Measurements from ENCODE around the gene SIRT4.

SIRT4 gene

GRCh38 chr12:120357104-120357503 is 55.0 kb downstream of the SIRT4 start:
- no peak overlapping the region for H3K9ac ChIP-seq (ENCODE audit: low read depth, low read length, poor library complexity, severe bottlenecking)
- no peaks in the 10 kb centered on the region for H3K9me3 ChIP-seq (ENCODE audit: insufficient read depth, low read depth, low read length)
- H4K20me1 ChIP-seq (ENCODE audit: insufficient read depth, low read length, poor library complexity, severe bottlenecking) = no peaks in the 10 kb centered on the region
- no peak overlapping the region for H2AFZ ChIP-seq (ENCODE audit: low read length)
- TF ChIP-seq EZH2phosphoT487 (IDR thresholded peaks at IDR 0.05; ENCODE audit: borderline replicate concordance) = no peak
- TF ChIP-seq, protein P1, sequence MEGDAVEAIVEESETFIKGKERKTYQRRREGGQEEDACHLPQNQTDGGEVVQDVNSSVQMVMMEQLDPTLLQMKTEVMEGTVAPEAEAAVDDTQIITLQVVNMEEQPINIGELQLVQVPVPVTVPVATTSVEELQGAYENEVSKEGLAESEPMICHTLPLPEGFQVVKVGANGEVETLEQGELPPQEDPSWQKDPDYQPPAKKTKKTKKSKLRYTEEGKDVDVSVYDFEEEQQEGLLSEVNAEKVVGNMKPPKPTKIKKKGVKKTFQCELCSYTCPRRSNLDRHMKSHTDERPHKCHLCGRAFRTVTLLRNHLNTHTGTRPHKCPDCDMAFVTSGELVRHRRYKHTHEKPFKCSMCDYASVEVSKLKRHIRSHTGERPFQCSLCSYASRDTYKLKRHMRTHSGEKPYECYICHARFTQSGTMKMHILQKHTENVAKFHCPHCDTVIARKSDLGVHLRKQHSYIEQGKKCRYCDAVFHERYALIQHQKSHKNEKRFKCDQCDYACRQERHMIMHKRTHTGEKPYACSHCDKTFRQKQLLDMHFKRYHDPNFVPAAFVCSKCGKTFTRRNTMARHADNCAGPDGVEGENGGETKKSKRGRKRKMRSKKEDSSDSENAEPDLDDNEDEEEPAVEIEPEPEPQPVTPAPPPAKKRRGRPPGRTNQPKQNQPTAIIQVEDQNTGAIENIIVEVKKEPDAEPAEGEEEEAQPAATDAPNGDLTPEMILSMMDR (conservative IDR thresholded peaks at IDR 0.05; ENCODE audit: low read length) = no peak
- no peaks in the 10 kb centered on the region for H3K9me2 ChIP-seq (replicated peaks; ENCODE audit: low read depth, low read length)
- no peaks in the 10 kb centered on the region for H3K36me3 ChIP-seq (ENCODE audit: insufficient read depth, low read length)
- no peak overlapping the region for H3K4me2 ChIP-seq (ENCODE audit: low read depth, low read length, poor library complexity, severe bottlenecking)
- H3K27me3 ChIP-seq (ENCODE audit: insufficient read depth, low read length, poor library complexity, severe bottlenecking) = no peaks in the 10 kb centered on the region
- no peak overlapping the region for H3K4me3 ChIP-seq (ENCODE audit: low read length, poor library complexity, severe bottlenecking)
- no peaks in the 10 kb centered on the region for H3F3A ChIP-seq (ENCODE audit: low read depth)
- H3K4me1 ChIP-seq (ENCODE audit: insufficient read depth, low read length, poor library complexity, severe bottlenecking) = no peaks in the 10 kb centered on the region
- no peaks in the 10 kb centered on the region for H3K79me2 ChIP-seq (ENCODE audit: insufficient read depth, low read length)

GRCh38 chr12:120358412-120359100 is 56.4 kb downstream of the SIRT4 start:
- no peaks in the 10 kb centered on the region for H4K20me1 ChIP-seq (ENCODE audit: insufficient read depth, low read length, poor library complexity, severe bottlenecking)
- no peaks in the 10 kb centered on the region for H3K36me3 ChIP-seq (ENCODE audit: insufficient read depth, low read length)
- H3K4me1 ChIP-seq (ENCODE audit: insufficient read depth, low read length, poor library complexity, severe bottlenecking) = no peaks in the 10 kb centered on the region
- no peaks in the 10 kb centered on the region for H3F3A ChIP-seq (ENCODE audit: low read depth)
- no peak overlapping the region for H3K4me2 ChIP-seq (ENCODE audit: low read depth, low read length, poor library complexity, severe bottlenecking)
- no peaks in the 10 kb centered on the region for H3K9me3 ChIP-seq (ENCODE audit: insufficient read depth, low read depth, low read length)
- H3K4me3 ChIP-seq (ENCODE audit: low read length, poor library complexity, severe bottlenecking) = no peak overlapping the region
- H3K79me2 ChIP-seq (ENCODE audit: insufficient read depth, low read length) = no peaks in the 10 kb centered on the region
- TF ChIP-seq EZH2phosphoT487 (IDR thresholded peaks at IDR 0.05; ENCODE audit: borderline replicate concordance) = no peak
- TF ChIP-seq, protein P1 (conservative IDR thresholded peaks at IDR 0.05; ENCODE audit: low read length) = peak; percentile 20; the same call in 1 of the 2 replicates
- no peaks in the 10 kb centered on the region for H3K27me3 ChIP-seq (ENCODE audit: insufficient read depth, low read length, poor library complexity, severe bottlenecking)
- no peak overlapping the region for H3K9ac ChIP-seq (ENCODE audit: low read depth, low read length, poor library complexity, severe bottlenecking)
- H2AFZ ChIP-seq (ENCODE audit: low read length) = no peak overlapping the region
- no peaks in the 10 kb centered on the region for H3K9me2 ChIP-seq (replicated peaks; ENCODE audit: low read depth, low read length)

GRCh38 chr12:120359128-120359527 is 57.0 kb downstream of the SIRT4 start:
- Histone ChIP-seq H3K9me3 (ENCODE audit: insufficient read depth, low read depth, low read length) (no peaks in the 10 kb centered on the region), H3K4me1 (ENCODE audit: insufficient read depth, low read length, poor library complexity, severe bottlenecking) (no peaks in the 10 kb centered on the region), H3K36me3 (ENCODE audit: insufficient read depth, low read length) (no peaks in the 10 kb centered on the region), H3K9ac (ENCODE audit: low read depth, low read length, poor library complexity, severe bottlenecking) (no peak overlapping the region), H4K20me1 (ENCODE audit: insufficient read depth, low read length, poor library complexity, severe bottlenecking) (no peaks in the 10 kb centered on the region), H3K79me2 (ENCODE audit: insufficient read depth, low read length) (no peaks in the 10 kb centered on the region), H3K4me3 (ENCODE audit: low read length, poor library complexity, severe bottlenecking) (no peak overlapping the region), H3K4me2 (ENCODE audit: low read depth, low read length, poor library complexity, severe bottlenecking) (no peak overlapping the region), H2AFZ (ENCODE audit: low read length) (no peak overlapping the region), H3K9me2 (replicated peaks; ENCODE audit: low read depth, low read length) (no peaks in the 10 kb centered on the region), H3K27me3 (ENCODE audit: insufficient read depth, low read length, poor library complexity, severe bottlenecking) (no peaks in the 10 kb centered on the region), H3F3A (ENCODE audit: low read depth) (no peaks in the 10 kb centered on the region)
- no peak for TF ChIP-seq EZH2phosphoT487 (IDR thresholded peaks at IDR 0.05; ENCODE audit: borderline replicate concordance)
- TF ChIP-seq, protein P1 (conservative IDR thresholded peaks at IDR 0.05; ENCODE audit: low read length) = no peak
